GM12873 (cell line): Measurements from ENCODE around the gene E2F7.

ENCODE experiments used
- CTCF ChIP-seq: IDR thresholded peaks from 2 replicates; pipeline ENCODE4 v1.5.1; 2012; ENCODE audit warnings: low read depth, mild to moderate bottlenecking, moderate library complexity, low read length, control low read depth; ENCODE audit not compliant: insufficient read depth; ENCODE audit errors: missing control alignments

E2F7 gene

DNA sequence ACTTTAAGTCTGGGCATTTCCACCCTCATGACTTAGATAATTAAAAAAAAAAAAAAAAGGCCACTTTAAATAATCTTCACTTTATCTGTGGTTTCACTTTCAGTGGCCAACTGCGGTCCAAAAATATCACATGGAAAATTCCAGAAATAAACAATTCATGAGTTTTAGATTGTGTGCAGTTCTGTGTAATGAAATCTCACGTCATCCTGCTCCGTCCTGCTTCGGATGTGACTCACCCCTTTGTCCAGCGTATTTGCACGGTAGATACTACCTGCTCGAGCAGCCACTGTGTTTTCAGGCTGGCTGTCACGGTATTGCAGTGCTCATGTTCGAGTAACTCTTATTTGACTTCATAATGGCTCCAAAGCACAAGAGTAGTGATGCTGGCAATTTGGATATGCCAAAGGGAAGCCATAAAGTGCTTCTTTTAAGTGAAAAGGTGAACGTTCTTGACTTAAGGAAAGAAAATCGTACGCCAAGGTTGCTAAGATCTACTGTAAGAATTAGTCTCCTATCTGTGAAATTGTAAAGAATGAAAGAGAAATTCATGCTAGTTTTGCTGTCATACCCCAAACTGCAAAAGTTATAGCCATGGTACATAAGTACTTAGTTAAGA is 2.4 kb downstream of the E2F7 start:
- TF ChIP-seq CTCF = no peak

DNA sequence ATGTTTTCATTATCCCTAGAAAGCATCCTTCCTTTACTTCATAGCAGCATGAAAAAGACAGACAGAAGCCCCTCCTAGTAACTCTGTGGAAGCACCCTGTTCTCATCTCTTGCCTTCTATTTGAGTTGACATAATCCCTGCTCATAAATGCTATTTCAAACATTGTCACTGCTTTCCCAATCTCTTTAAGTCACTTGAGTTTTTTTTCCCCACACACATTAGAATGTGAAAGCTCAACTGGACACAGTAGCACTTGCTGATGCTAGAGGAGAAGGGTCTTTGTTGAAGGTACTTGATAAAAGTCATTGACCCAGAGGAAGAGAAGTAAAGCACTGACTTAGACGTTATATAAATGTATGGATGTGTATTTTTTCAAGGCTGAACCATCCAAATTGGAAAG is 3.0 kb downstream of the E2F7 start:
- no peak for TF ChIP-seq CTCF

GRCh38 chr12:77060883-77061240 is 4.5 kb downstream of the E2F7 start:
- no peak for TF ChIP-seq CTCF

DNA sequence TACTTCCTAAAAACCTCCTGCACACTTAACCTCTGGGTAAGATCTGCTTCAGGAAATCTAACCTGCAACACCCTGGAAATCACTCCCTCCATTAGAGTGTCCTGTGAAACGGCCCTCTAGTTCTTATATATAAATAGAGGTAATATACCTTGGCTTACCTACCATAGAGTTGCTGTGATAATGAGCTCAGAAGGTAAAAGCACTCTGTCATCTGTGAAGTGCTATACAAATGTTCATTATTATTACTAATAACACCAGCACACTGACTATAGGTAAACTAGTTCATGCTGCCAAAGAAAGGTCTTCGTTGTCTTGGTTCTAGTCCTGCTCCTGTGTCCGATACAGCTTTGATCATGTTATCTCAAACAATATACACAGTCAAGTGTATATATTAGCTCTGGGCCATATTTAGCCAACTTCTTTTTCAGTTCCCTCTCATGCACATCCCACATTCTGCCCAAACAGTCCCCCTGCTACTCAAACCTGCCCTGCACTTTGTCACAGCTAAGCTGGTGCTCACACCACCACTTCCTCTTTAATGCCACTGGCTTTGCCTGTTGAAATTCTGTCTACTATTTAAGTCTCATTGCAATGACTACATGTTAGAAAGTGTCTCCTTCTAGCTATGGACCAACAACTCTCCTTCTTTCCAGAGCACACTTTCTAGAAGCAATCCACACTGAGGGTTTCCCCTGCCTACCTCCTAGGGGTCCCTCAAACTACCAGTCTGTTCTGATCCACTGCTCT is 5.1 kb downstream of the E2F7 start:
- TF ChIP-seq CTCF = no peak

- no peak for TF ChIP-seq CTCF
Observed at GRCh38 chr12:77058740-77059139, 6.6 kb downstream of the E2F7 start.

- no peak for TF ChIP-seq CTCF
Observed at GRCh38 chr12:77054851-77055250, 10.5 kb downstream of the E2F7 start.

GRCh38 chr12:77053259-77053658 is 12.1 kb downstream of the E2F7 start:
- no peak for TF ChIP-seq CTCF
